GOT3 (cell line): Measurements from ENCODE around the gene TMEM154.

Experiments used
- DNase-seq: peaks from one replicate; lab custom pipeline; 2025; ENCODE audit warnings: mixed read lengths; lab: John Stamatoyannopoulos, UW

TMEM154 gene

GRCh38 chr4:152591396-152591795 lies 88.4 kb downstream of the TMEM154 start:
- no peak for DNase-seq

DNA sequence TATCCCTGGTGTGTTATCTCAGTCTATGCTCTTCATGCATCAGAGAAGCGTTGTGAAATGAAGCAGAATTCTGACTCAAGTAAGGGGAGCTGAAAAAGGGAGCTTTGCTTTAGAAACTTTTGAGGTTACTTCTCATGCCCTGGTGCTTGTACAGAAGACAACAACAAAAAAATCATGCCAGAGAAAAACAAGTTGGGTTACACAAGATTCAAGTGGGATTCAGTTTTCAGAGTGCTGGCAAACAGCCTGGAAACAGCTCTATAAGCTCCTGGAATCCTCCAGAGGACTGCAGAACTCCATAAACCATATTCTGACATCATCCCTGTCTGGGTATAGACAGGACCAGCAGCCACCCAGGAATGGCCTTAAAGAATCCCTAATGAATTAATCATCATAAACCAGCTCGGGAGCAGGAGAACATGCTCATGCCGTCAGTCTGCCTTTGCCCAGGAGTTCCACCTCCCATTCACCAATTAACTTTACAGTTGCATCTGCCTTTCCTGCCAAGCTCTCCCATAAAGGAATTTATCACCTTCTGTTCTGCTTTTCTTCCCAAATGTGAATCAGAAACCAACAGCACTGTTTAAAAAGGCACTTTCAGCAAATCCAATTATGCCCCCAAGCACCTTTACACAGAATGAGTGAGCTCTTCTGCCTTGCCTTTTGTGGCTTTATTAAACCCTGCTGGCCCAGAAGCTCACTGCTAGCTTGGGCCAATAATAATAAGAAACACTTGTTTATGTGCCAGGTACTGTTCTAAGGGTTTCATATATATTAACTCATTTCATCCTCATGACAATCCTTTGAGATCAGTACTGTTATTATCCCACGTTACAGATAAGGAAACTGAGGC lies 89.4 kb downstream of the TMEM154 start:
- DNase-seq = no peak

GRCh38 chr4:152588869-152589268 lies 90.9 kb downstream of the TMEM154 start:
- DNase-seq = no peak

GRCh38 chr4:152587127-152587526 lies 92.7 kb downstream of the TMEM154 start:
- DNase-seq = no peak

- no peak for DNase-seq
Observed at GRCh38 chr4:152586668-152587067, 93.1 kb downstream of the TMEM154 start.

- DNase-seq = no peak
Observed at GRCh38 chr4:152585023-152585441, 94.8 kb downstream of the TMEM154 start.

GRCh38 chr4:152581536-152582160 lies 98.1 kb downstream of the TMEM154 start:
- no peak for DNase-seq

DNA sequence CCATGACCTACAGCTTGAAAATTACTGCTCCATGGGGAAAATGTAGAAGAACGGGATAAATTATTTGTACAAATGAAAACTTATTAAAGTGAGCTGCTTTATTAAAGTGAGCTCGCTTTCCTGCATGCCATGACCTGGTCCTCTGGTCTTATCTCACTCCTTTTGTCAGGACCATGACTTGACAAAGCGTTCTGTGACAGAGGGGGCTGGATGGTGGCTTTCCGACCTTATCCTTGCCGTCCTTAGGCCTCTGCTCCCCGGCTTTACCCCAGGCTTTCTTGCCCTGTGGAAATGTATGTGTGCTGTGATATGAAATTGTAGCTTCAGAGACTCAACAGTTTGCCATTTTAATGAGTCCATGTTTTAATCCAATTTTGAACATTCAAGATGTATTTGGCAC lies 99.9 kb downstream of the TMEM154 start:
- no peak for DNase-seq

DNA sequence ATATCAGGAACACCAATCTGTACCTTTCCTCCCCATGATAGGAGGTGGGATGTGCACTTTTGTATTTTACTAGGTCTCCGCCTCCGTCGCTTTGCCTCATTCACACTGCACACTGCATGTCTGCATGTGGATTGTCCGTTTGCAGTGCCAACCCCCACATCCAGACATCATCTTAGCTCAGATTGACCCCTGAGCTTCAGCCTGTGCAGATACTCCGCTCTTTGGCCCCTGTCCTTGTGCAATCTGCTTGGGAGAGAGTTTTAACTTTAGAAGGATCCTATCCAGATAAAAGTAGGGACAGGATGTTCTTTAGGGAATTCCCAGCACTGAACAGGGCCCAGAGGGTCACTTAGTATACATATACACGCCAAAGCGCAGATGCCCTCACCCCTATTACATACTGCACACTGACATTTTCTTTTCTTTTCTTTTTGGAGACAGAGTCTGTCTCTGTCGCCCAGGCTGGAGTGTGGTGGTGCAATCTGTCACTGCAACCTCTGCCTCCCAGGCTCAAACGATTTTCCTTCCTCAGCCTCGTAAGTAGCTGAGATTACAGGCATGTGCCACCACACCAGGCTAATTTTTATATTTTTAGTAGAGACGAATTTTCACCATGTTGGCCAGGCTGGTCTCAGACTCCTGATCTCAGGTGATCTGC lies 100.6 kb downstream of the TMEM154 start:
- no peak for DNase-seq

DNA sequence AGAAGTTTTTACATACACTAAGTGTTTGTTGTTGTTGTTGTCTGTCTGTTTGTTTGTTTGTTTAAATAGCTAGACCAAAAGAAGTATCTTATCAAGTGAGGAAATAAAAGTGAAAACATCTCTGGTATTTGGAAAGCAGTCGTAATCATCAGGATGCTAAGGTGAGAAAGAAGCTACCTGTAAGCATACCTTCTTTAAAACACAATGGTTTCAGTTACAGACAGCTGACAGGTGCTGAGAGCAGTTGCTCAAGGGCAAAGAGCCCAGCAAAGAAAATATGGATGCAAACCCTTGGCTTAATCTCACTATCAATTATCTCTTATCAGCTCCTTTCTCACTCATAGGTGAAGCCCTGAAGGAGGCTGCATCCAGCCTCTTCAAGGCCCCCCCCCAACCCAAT lies 101.1 kb downstream of the TMEM154 start:
- DNase-seq = no peak

GRCh38 chr4:152577708-152578396 lies 101.9 kb downstream of the TMEM154 start:
- no peak for DNase-seq

- no peak for DNase-seq
Observed at GRCh38 chr4:152575533-152575932, 104.3 kb downstream of the TMEM154 start.

- DNase-seq = no peak
Observed at GRCh38 chr4:152573861-152574260, 105.9 kb downstream of the TMEM154 start.

DNA sequence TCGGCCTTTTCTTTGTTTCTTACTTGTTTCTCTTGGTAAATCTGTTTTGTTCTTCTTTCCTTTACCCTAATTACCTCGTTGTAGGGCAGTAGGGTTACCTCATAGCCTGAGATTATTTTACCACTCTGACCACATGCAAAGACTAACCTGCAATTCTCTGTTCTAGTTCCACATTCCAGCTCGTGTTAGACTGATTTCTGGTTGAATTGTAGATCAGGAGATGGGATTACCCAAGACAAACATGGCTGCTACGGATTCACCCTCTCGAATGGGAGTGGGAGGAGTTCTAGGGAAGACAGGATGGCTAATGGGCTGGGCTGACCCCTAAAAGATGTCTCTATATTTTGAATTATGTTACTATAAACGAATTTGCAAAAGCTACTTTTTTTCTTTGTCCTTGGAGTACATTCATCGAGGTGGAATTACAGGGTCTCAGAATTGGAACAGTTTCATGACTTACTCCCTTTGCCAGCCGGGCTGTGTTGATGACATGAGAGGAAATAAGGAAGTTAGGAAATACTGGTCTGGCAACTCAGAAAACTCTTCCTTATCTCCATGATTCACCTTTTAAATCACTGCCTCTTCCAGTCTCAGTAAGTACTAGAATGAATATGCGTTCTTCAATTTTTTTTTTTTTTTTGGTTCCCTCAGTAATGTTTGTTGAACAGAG lies 107.2 kb downstream of the TMEM154 start:
- DNase-seq = no peak

GRCh38 chr4:152571770-152572169 lies 108.0 kb downstream of the TMEM154 start:
- no peak for DNase-seq

DNA sequence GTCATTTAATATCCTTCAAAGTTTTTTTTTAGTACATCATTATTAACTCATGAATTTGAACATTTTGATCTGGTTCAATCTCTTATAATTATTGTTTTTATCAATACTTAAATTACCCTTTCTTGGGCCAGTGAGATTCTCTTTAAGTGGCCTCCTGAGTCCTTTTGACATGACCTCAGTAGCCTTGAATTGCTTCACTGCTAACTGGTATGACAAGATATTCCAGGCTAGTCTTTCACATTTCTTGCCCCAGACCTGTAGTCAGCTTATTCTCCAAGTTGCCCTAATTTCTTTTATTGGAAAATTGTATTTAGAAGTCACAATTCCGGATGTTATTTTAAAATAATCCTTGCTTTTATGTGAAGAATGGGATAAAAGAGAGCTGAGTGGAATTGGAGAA lies 108.5 kb downstream of the TMEM154 start:
- DNase-seq = no peak
